HG02973 (cell line): ENCODE data around the gene LDLRAD3.

ENCODE experiments used
- ATAC-seq: cut with Tn5 transposase; IDR thresholded peaks from one replicate; pipeline ENCODE4 v1.9.1; 2021; ENCODE audit warnings: moderate library complexity; ENCODE audit not compliant: unreplicated experiment

The LDLRAD3 gene

GRCh38 chr11:36228689-36229088 lies 284.8 kb downstream of the LDLRAD3 start:
- no peak for ATAC-seq

- ATAC-seq = no peak
These were observed 285.3 kb downstream of the LDLRAD3 start for GRCh38 chr11:36229091-36229705.

- ATAC-seq = no peak
These were observed 287.2 kb downstream of the LDLRAD3 start for GRCh38 chr11:36230779-36231699.

- no peak for ATAC-seq
These were observed 289.3 kb downstream of the LDLRAD3 start for GRCh38 chr11:36233204-36233603.

GRCh38 chr11:36234825-36235224 lies 291.0 kb downstream of the LDLRAD3 start:
- no peak for ATAC-seq

- no peak for ATAC-seq
These were observed 291.9 kb downstream of the LDLRAD3 start for GRCh38 chr11:36235750-36236149.

- no peak for ATAC-seq
These were observed 293.5 kb downstream of the LDLRAD3 start for GRCh38 chr11:36237391-36237790.

GRCh38 chr11:36238036-36238631 lies 294.3 kb downstream of the LDLRAD3 start:
- no peak for ATAC-seq

- ATAC-seq = no peak
These were observed 295.0 kb downstream of the LDLRAD3 start for GRCh38 chr11:36238881-36239280.

GRCh38 chr11:36239636-36240035 lies 295.8 kb downstream of the LDLRAD3 start:
- ATAC-seq = no peak

- ATAC-seq = no peak
These were observed 296.3 kb downstream of the LDLRAD3 start for GRCh38 chr11:36240173-36240572.

GRCh38 chr11:36240801-36241200 lies 296.9 kb downstream of the LDLRAD3 start:
- ATAC-seq = no peak

GRCh38 chr11:36241497-36241896 lies 297.6 kb downstream of the LDLRAD3 start:
- no peak for ATAC-seq

GRCh38 chr11:36243641-36244040 lies 299.8 kb downstream of the LDLRAD3 start:
- ATAC-seq = no peak

- no peak for ATAC-seq
These were observed 303.6 kb downstream of the LDLRAD3 start for GRCh38 chr11:36247493-36247892.

- no peak for ATAC-seq
These were observed 304.6 kb downstream of the LDLRAD3 start for GRCh38 chr11:36248436-36248835.

GRCh38 chr11:36249246-36249645 lies 305.4 kb downstream of the LDLRAD3 start:
- no peak for ATAC-seq

- ATAC-seq = no peak
These were observed 308.0 kb downstream of the LDLRAD3 start for GRCh38 chr11:36251823-36252222.

- ATAC-seq = no peak
These were observed 309.4 kb downstream of the LDLRAD3 start for GRCh38 chr11:36253238-36253637.

GRCh38 chr11:36254713-36255112 lies 310.9 kb downstream of the LDLRAD3 start:
- ATAC-seq = no peak

GRCh38 chr11:36257351-36257750 lies 313.5 kb downstream of the LDLRAD3 start:
- ATAC-seq = no peak
